OCI-LY3 (cell line): ENCODE data around the gene DNAJC15.
A peak's percentile ranks its signal among the peaks of the same experiment; 100 is the strongest.

Experiments
- H2AFZ ChIP-seq: fragments of 200-600, 300-600 bp; shearing (Covaris generic); 2 replicates; pipeline ENCODE4 v1.6.0; 2014; ENCODE audit warnings: antibody characterized with exemption, low read depth, low read length
- H3K27ac ChIP-seq: fragments of 200-600, 300-600 bp; sonication (generic); 2 replicates; pipeline ENCODE4 v1.5.1; 2014; ENCODE audit warnings: mild to moderate bottlenecking, low read length, moderate library complexity, mixed read lengths
- H3K27me3 ChIP-seq: fragments of 200-600, 300-600 bp; sonication (generic); 2 replicates; pipeline ENCODE4 v1.6.1; 2014; ENCODE audit warnings: low read depth, low read length, mixed read lengths
- H3K36me3 ChIP-seq: fragments of 200-600, 300-600 bp; sonication (generic); replicated peaks from 2 replicates; pipeline ENCODE3; 2014; ENCODE audit warnings: low read depth, low read length, mixed read lengths
- H3K4me1 ChIP-seq: fragments of 300-600, 200-600 bp; sonication (generic); 2 replicates; pipeline ENCODE4 v1.6.1; 2014; ENCODE audit warnings: low read length, mixed read lengths
- H3K4me2 ChIP-seq: fragments of 200-600, 300-600 bp; sonication (generic); 2 replicates; pipeline ENCODE4 v1.6.1; 2014; ENCODE audit warnings: low read length, mixed read lengths
- H3K4me3 ChIP-seq: fragments of 300-600, 200-600 bp; sonication (generic); 2 replicates; pipeline ENCODE4 v1.5.1; 2014; ENCODE audit warnings: antibody characterized with exemption, mild to moderate bottlenecking, low read length, moderate library complexity
- H3K79me2 ChIP-seq: fragments of 300-600, 200-600 bp; shearing (Covaris generic); 2 replicates; pipeline ENCODE4 v1.6.1; 2014; ENCODE audit warnings: mild to moderate bottlenecking, low read length, mixed read lengths
- H3K9ac ChIP-seq: fragments of 300-600, 200-600 bp; shearing (Covaris generic); 2 replicates; pipeline ENCODE4 v1.6.0; 2014; ENCODE audit warnings: mild to moderate bottlenecking, low read length, moderate library complexity
- H3K9me3 ChIP-seq: fragments of 200-600, 300-600 bp; shearing (Covaris generic); 2 replicates; pipeline ENCODE4 v1.6.1; 2014; ENCODE audit warnings: low read length, mixed read lengths; ENCODE audit not compliant: insufficient read depth
- H4K20me1 ChIP-seq: fragments of 200-600, 300-600 bp; sonication (generic); 2 replicates; pipeline ENCODE4 v1.6.1; 2016; ENCODE audit warnings: low read length, mixed read lengths; ENCODE audit not compliant: insufficient read depth
- CTCF ChIP-seq: fragments of 200-600, 300-600 bp; sonication (generic); IDR thresholded peaks from 2 replicates; pipeline ENCODE4 v1.5.1; 2014; ENCODE audit warnings: antibody characterized with exemption, low read length, low read depth
- EZH2phosphoT487 ChIP-seq: fragments of 200-600 bp; shearing (Covaris generic); IDR thresholded peaks from 2 replicates; pipeline ENCODE4 v1.6.1; 2018; ENCODE audit warnings: antibody characterized with exemption, mixed run types, low read depth

DNAJC15 gene

DNA sequence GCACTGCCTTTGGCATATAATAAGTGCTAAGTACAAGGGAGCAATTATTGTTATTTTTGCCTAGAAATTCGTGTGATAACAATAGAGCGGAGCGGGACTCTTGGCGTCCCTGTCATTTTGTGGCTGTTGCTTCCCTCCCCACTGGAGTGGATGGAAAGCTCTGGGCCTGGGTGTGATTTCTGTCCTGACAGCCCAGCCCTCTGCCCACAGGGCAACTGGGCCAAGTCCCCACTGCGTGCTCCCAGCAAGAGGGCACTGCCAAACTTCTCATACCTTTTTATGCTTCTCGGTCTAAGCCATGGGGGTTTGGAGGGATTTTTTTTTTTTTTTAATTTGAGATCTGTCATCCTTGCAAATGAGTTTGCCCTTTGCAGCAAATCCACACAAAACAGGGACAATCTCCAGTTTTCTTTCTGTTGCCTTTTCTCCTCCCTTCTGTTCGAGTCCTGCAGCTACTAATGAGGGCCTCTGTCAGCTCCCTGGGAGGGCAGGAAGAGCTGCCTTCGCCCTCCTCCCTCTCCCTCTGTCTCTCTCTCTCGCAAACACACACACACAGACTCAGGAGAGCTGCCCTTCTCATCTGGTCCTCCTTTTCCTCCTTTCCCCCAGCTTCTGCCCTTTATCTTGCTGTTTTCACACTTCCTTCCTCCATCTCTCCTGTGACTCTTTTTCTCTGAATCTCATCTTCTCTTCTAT is 103.9 kb downstream of the DNAJC15 start:
- Histone ChIP-seq H3K27me3 (peaks cover 32% of the 10 kb centered on the region), H3K4me1 (peaks cover 26% of the 10 kb centered on the region), H3K79me2 (no peaks in the 10 kb centered on the region), H2AFZ (no peak overlapping the region), H3K4me3 (0 out of 2 replicates have a peak overlapping the region, but pooled peaks have one; percentile 79), H3K9ac (no peak overlapping the region), H3K27ac (no peak overlapping the region), H3K4me2 (peak overlapping the region; percentile 98), H3K9me3 (no peaks in the 10 kb centered on the region), H3K36me3 (no peaks in the 10 kb centered on the region), H4K20me1 (no peaks in the 10 kb centered on the region)
- TF ChIP-seq CTCF, result no peak
- no peak for TF ChIP-seq EZH2phosphoT487

GRCh38 chr13:43127827-43128226 is 104.4 kb downstream of the DNAJC15 start:
- Histone ChIP-seq H3K27me3 (peaks cover 37% of the 10 kb centered on the region), H3K27ac (no peak overlapping the region), H2AFZ (peak overlapping the region; percentile 20), H3K9ac (0 out of 2 replicates have a peak overlapping the region, but pooled peaks have one; percentile 7), H3K4me1 (peaks cover 26% of the 10 kb centered on the region), H4K20me1 (no peaks in the 10 kb centered on the region), H3K79me2 (no peaks in the 10 kb centered on the region), H3K4me2 (peak overlapping the region; percentile 98), H3K36me3 (no peaks in the 10 kb centered on the region), H3K4me3 (peak overlapping the region; percentile 79), H3K9me3 (no peaks in the 10 kb centered on the region)
- no peak for TF ChIP-seq EZH2phosphoT487
- no peak for TF ChIP-seq CTCF

- Histone ChIP-seq H3K79me2 (no peaks in the 10 kb centered on the region), H3K4me1 (peaks cover 26% of the 10 kb centered on the region), H3K4me2 (peak overlapping the region; percentile 98), H3K27me3 (peaks cover 40% of the 10 kb centered on the region), H3K4me3 (peak overlapping the region; percentile 79), H3K36me3 (no peaks in the 10 kb centered on the region), H3K27ac (no peak overlapping the region), H3K9me3 (no peaks in the 10 kb centered on the region), H3K9ac (peak overlapping the region; percentile 25), H4K20me1 (no peaks in the 10 kb centered on the region), H2AFZ (0 out of 2 replicates have a peak overlapping the region, but pooled peaks have one; percentile 8)
- no peak for TF ChIP-seq EZH2phosphoT487
- no peak for TF ChIP-seq CTCF
Measured at GRCh38 chr13:43128504-43128961, 105.1 kb downstream of the DNAJC15 start.

DNA sequence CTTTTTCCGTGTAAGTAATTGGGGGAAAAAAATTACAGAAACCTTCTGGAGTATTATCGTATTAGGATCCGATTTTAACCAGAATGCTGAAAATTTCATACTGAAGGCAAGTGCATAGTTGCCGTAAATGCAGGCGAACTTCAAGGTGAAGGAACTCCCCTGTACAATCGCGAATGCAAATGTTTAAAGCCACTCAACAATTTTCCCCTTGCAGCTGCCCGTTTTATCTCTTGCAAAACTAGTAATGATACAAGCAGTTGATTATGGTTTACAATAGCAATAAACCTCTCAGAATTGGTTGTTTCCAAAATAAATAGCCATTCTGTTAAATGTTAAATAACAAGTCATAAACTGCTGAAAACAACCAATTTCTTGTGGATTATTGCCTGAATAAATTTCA is 105.7 kb downstream of the DNAJC15 start:
- H3K4me2 ChIP-seq, result peak overlapping the region; percentile 98
- H3K79me2 ChIP-seq, result no peaks in the 10 kb centered on the region
- H3K4me1 ChIP-seq, result peaks cover 26% of the 10 kb centered on the region
- no peak; the same call in 1 of the 2 replicates for TF ChIP-seq EZH2phosphoT487
- no peak for TF ChIP-seq CTCF
- H3K9me3 ChIP-seq, result no peaks in the 10 kb centered on the region
- H3K27ac ChIP-seq, result no peak overlapping the region
- H3K9ac ChIP-seq, result peak overlapping the region; percentile 25
- no peaks in the 10 kb centered on the region for H3K36me3 ChIP-seq
- peak overlapping the region; percentile 79 for H3K4me3 ChIP-seq
- H3K27me3 ChIP-seq, result peaks cover 40% of the 10 kb centered on the region
- H4K20me1 ChIP-seq, result no peaks in the 10 kb centered on the region
- H2AFZ ChIP-seq, result 0 out of 2 replicates have a peak overlapping the region, but pooled peaks have one; percentile 8
